Esophagus muscularis mucosa (tissue), 4 donors: ENCODE measurements around the gene EXOSC5.

Source experiments
- EP300 ChIP-seq: sonication (generic); formaldehyde crosslinking; IDR thresholded peaks from one replicate; pipeline ENCODE4 v1.6.1; 2017; ENCODE audit warnings: antibody characterized with exemption
- POLR2A ChIP-seq: fragments of 450-650 bp; IDR thresholded peaks from one replicate; pipeline ENCODE4 v1.6.1; 2017; ENCODE audit warnings: antibody characterized with exemption, moderate library complexity, mild to moderate bottlenecking, low read depth
- TF ChIP-seq, protein P1 (sequence below), 3 experiments: fragments of 200-600 bp in 2 of 3; fragments of 450-650 bp in 1 of 3; sonication (generic) in 2 of 3; IDR thresholded peaks; one replicate each; pipeline ENCODE4 v1.5.1; 2017 to 2019; ENCODE audit warnings: antibody characterized with exemption in 3 of 3, mild to moderate bottlenecking in 2 of 3, moderate library complexity in 1 of 3

DNA sequence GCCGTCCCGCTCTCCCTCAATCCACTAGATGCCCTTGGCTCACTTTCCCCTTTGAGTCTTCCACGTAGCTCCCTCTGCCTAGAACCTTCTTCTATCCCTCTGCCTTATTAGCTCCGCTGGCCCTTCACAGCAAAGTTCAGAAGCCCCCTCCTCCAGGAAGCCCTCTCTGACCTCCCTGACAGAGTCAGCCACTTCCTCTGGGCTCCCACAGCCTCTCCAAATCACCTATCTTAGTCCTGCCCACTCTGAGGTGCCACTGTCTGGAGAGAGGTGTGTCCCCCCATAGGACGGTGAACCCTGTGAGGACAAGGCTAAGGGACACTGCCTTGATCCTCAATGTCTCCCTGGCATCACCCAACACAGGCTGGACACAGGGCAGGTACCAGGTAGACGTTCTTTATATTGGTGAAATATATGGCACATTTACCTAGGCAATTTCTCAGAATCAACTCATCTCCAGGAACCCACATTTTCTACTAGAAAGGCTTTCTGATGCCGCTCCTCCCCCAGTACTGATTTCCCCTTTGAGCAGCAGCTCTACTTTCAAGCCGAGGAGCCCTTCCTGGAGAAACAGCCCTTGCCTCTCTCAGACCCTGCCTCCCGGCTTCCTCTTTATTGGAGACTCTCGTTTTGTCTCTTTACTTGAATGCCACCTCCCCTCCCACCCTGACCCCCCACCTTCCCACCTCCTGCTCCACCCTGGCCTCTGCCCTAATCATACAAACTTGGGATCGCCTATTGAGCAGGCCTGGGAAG lies 40.0 kb downstream of the EXOSC5 start:
- TF ChIP-seq, protein P1, sequence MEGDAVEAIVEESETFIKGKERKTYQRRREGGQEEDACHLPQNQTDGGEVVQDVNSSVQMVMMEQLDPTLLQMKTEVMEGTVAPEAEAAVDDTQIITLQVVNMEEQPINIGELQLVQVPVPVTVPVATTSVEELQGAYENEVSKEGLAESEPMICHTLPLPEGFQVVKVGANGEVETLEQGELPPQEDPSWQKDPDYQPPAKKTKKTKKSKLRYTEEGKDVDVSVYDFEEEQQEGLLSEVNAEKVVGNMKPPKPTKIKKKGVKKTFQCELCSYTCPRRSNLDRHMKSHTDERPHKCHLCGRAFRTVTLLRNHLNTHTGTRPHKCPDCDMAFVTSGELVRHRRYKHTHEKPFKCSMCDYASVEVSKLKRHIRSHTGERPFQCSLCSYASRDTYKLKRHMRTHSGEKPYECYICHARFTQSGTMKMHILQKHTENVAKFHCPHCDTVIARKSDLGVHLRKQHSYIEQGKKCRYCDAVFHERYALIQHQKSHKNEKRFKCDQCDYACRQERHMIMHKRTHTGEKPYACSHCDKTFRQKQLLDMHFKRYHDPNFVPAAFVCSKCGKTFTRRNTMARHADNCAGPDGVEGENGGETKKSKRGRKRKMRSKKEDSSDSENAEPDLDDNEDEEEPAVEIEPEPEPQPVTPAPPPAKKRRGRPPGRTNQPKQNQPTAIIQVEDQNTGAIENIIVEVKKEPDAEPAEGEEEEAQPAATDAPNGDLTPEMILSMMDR (IDR thresholded peaks at IDR 0.05) = no peak
- TF ChIP-seq EP300 (no peak), POLR2A (no peak)
